Measurements from ENCODE around the gene NUMA1.

The NUMA1 gene

GRCh38 chr11:72045849-72046248 lies 34.5 kb downstream of the NUMA1 start:
- TF ChIP-seq FOXP2 (optimal IDR thresholded peaks at IDR 0.05; ENCODE audit: borderline replicate concordance, extremely low read depth, extremely low read length, insufficient read depth) (no peak), TAF1 (IDR thresholded peaks at IDR 0.05; ENCODE audit: borderline replicate concordance, insufficient read depth, low read length) (no peak), REST (IDR thresholded peaks at IDR 0.05; ENCODE audit: insufficient read depth in 1 of 2, low read depth in 2 of 2, low read length in 2 of 2) (no peak), POLR2AphosphoS5 (IDR thresholded peaks at IDR 0.05; ENCODE audit: low read depth, low read length) (no peak), SIN3A (IDR thresholded peaks at IDR 0.05; ENCODE audit: borderline replicate concordance, insufficient read depth, low read length) (no peak)

GRCh38 chr11:72042064-72042745 lies 38.1 kb downstream of the NUMA1 start:
- TF ChIP-seq TAF1 (IDR thresholded peaks at IDR 0.05; ENCODE audit: borderline replicate concordance, insufficient read depth, low read length): peak; percentile 35; the same call in 1 of the 2 replicates
- TF ChIP-seq POLR2AphosphoS5 (IDR thresholded peaks at IDR 0.05; ENCODE audit: low read depth, low read length): no peak
- TF ChIP-seq SIN3A (IDR thresholded peaks at IDR 0.05; ENCODE audit: borderline replicate concordance, insufficient read depth, low read length): no peak
- TF ChIP-seq FOXP2 (optimal IDR thresholded peaks at IDR 0.05; ENCODE audit: borderline replicate concordance, extremely low read depth, extremely low read length, insufficient read depth): no peak
- TF ChIP-seq REST (IDR thresholded peaks at IDR 0.05; ENCODE audit: insufficient read depth in 1 of 2, low read depth in 2 of 2, low read length in 2 of 2): no peak

GRCh38 chr11:72041364-72042063 lies 38.8 kb downstream of the NUMA1 start:
- TF ChIP-seq POLR2AphosphoS5 (IDR thresholded peaks at IDR 0.05; ENCODE audit: low read depth, low read length): no peak
- TF ChIP-seq SIN3A (IDR thresholded peaks at IDR 0.05; ENCODE audit: borderline replicate concordance, insufficient read depth, low read length): peak; percentile 73; the same call in 1 of the 2 replicates
- no peak for TF ChIP-seq REST (IDR thresholded peaks at IDR 0.05; ENCODE audit: insufficient read depth in 1 of 2, low read depth in 2 of 2, low read length in 2 of 2)

- TF ChIP-seq REST (IDR thresholded peaks at IDR 0.05; ENCODE audit: insufficient read depth in 1 of 2, low read depth in 2 of 2, low read length in 2 of 2) (no peak), SIN3A (IDR thresholded peaks at IDR 0.05; ENCODE audit: borderline replicate concordance, insufficient read depth, low read length) (peak; percentile 89; the same call in 1 of the 2 replicates), TAF1 (IDR thresholded peaks at IDR 0.05; ENCODE audit: borderline replicate concordance, insufficient read depth, low read length) (no peak; the same call in 1 of the 2 replicates), POLR2AphosphoS5 (IDR thresholded peaks at IDR 0.05; ENCODE audit: low read depth, low read length) (no peak), FOXP2 (optimal IDR thresholded peaks at IDR 0.05; ENCODE audit: borderline replicate concordance, extremely low read depth, extremely low read length, insufficient read depth) (peak; percentile 69)
These were observed 39.6 kb downstream of the NUMA1 start for GRCh38 chr11:72040491-72041363.
